ENCODE results near the gene PRR29.

The PRR29 gene

GRCh38 chr17:64053101-64053500 lies 55.0 kb downstream of the PRR29 start:
- DNase-seq = no peak

Measured in NCI-H1105 treated with DMSO at 0.1 percent for 48 hours (cell line).